ENCODE measurements around the gene MYO3A.

Gene MYO3A

GRCh38 chr10:26214004-26214403 lies 280.0 kb downstream of the MYO3A start:
- DNase-seq (ENCODE audit: low read depth), result no peak

GRCh38 chr10:26214551-26215395 lies 280.7 kb downstream of the MYO3A start:
- no peak for DNase-seq (ENCODE audit: low read depth)

- no peak for DNase-seq (ENCODE audit: low read depth)
These were observed 281.4 kb downstream of the MYO3A start for GRCh38 chr10:26215396-26215934.

GRCh38 chr10:26215935-26216584 lies 282.0 kb downstream of the MYO3A start:
- no peak for DNase-seq (ENCODE audit: low read depth)

- DNase-seq (ENCODE audit: low read depth), result no peak
These were observed 282.8 kb downstream of the MYO3A start, which contains the start of gene GAD2 for GRCh38 chr10:26216585-26217395. TSS of gene GAD2 (plus strand) at chr10:26216774. CDS start at chr10:26216810, 36 bp downstream.

- DNase-seq (ENCODE audit: low read depth), result no peak
These were observed 283.5 kb downstream of the MYO3A start for GRCh38 chr10:26217396-26218086.

GRCh38 chr10:26219676-26220075 lies 285.6 kb downstream of the MYO3A start:
- no peak for DNase-seq (ENCODE audit: low read depth)

- DNase-seq (ENCODE audit: low read depth), result no peak
These were observed 286.9 kb downstream of the MYO3A start for GRCh38 chr10:26220901-26221300.

- no peak for DNase-seq (ENCODE audit: low read depth)
These were observed 287.5 kb downstream of the MYO3A start for GRCh38 chr10:26221541-26221940.

GRCh38 chr10:26222563-26222962 lies 288.5 kb downstream of the MYO3A start:
- no peak for DNase-seq (ENCODE audit: low read depth)

- DNase-seq (ENCODE audit: low read depth), result no peak
These were observed 291.3 kb downstream of the MYO3A start for GRCh38 chr10:26225322-26225721.

- DNase-seq (ENCODE audit: low read depth), result no peak
These were observed 293.8 kb downstream of the MYO3A start for GRCh38 chr10:26227786-26228185.

- no peak for DNase-seq (ENCODE audit: low read depth)
These were observed 298.1 kb downstream of the MYO3A start for GRCh38 chr10:26232174-26232573.

GRCh38 chr10:26235761-26236160 lies 301.7 kb downstream of the MYO3A start:
- DNase-seq (ENCODE audit: low read depth), result no peak

- no peak for DNase-seq (ENCODE audit: low read depth)
These were observed 304.3 kb downstream of the MYO3A start for GRCh38 chr10:26238378-26238777.

- DNase-seq (ENCODE audit: low read depth), result no peak
These were observed 308.8 kb downstream of the MYO3A start for GRCh38 chr10:26242706-26243350.

- no peak for DNase-seq (ENCODE audit: low read depth)
These were observed 309.3 kb downstream of the MYO3A start for GRCh38 chr10:26243351-26243720.

GRCh38 chr10:26249681-26250080 lies 315.7 kb downstream of the MYO3A start:
- DNase-seq (ENCODE audit: low read depth), result no peak

- no peak for DNase-seq (ENCODE audit: low read depth)
These were observed 317.9 kb downstream of the MYO3A start for GRCh38 chr10:26251925-26252324.

- no peak for DNase-seq (ENCODE audit: low read depth)
These were observed 320.6 kb downstream of the MYO3A start for GRCh38 chr10:26254616-26255015.

- DNase-seq (ENCODE audit: low read depth), result no peak
These were observed 325.3 kb downstream of the MYO3A start for GRCh38 chr10:26259341-26259740.
